ENCODE data around the gene JUP.
"Not testable (repeated sequence)": the region's sequence is repeated elsewhere in the genome, so short reads cannot be mapped to it uniquely, and the experiment has no call there.

The JUP gene

DNA sequence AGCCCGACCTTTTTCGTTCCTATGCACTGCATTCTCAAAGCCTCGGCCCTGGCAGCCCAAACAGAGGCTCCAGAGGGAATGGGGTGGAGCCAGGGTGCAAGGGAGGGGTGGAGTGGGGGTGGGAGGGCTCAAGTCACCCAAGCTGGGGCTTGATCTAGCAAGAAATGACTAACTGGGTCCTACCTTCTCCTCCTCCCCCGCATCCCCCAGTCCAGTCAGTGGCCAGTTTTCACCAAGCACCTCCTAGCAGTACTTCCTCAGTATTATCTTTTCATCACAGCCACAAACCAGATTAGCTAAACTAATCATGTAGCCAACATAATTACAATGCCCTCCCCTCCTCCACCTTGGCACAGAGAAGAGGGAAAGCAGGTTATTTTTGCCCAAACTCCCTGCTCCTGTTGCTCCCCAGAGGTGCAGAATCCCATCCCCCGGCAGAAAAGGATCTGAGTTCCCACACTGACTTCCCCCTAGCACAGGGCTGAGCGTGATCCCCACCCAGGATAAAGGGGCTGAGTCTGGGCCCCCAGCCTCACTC is 2.2 kb downstream of the JUP start:
- TF ChIP-seq CTCF (IDR thresholded peaks at IDR 0.05; ENCODE audit: extremely low read depth, missing control alignments), result no peak
- peak; percentile 80 for DNase-seq (ENCODE audit: low spot score)

- TF ChIP-seq CTCF (IDR thresholded peaks at IDR 0.05; ENCODE audit: extremely low read depth, missing control alignments), result no peak
- no peak for DNase-seq (ENCODE audit: low spot score)
These were observed 4.4 kb downstream of the JUP start for GRCh38 chr17:41782142-41782541.

GRCh38 chr17:41781404-41782110 is 5.0 kb downstream of the JUP start:
- no peak for DNase-seq (ENCODE audit: low spot score)
- no peak for TF ChIP-seq CTCF (IDR thresholded peaks at IDR 0.05; ENCODE audit: extremely low read depth, missing control alignments)

GRCh38 chr17:41779954-41780353 is 6.6 kb downstream of the JUP start:
- no peak for DNase-seq (ENCODE audit: low spot score)
- TF ChIP-seq CTCF (IDR thresholded peaks at IDR 0.05; ENCODE audit: extremely low read depth, missing control alignments), result no peak

DNA sequence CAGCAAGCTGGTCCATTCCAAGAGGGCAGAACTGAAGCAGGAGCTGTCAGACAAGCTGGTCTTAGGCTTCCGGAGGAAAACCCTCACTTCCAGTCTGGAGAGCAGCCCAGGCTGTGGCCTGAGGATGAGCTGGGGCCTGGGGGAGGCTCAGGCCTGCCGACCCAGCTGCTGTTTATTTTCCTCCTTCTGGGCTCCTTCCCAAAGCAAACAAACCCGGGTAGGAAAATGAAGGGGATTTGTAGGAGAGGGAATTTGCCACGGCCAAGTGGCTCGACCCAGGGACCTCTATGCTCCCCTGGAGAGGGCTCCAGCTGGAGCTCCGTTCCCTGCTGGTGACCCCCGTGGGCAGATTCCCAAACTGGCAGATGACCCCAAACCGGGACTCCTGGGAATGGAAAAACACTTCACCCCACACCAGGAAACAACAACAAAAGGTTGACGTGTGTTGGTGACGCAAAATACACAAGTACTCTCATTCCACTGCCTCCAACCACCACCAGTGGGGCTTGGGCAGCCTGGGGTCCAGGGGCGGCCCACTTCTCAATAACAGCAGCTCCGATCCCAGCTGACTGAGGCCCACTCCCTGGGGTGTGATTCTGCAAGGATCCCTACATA is 8.8 kb downstream of the JUP start:
- no peak for DNase-seq (ENCODE audit: low spot score)

DNA sequence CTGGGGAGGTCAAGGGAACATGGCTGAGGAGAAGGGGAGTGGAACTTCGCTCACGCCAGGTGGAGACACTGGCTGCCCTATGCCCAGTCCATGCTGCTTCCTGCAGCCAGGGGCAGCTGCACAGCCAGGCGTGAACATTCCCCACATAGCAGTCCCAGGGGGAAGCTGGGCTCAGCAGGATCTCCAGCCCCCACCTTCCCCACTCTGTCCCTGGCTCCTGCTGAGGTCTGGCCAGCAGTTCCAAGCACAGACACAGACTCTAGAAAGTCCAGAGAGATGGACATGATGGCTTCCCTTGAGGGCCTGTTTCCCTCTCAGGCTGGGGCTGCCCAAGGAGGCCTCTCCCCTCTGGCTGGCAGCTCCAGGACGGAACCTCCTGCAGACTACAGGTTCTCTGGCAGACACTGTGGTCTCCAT is 9.3 kb downstream of the JUP start:
- no peak for TF ChIP-seq CTCF (IDR thresholded peaks at IDR 0.05; ENCODE audit: extremely low read depth, missing control alignments)
- no peak for DNase-seq (ENCODE audit: low spot score)

More for the DNA sequence above, 8.8 kb downstream of the JUP start:
- no peak for TF ChIP-seq CTCF (IDR thresholded peaks at IDR 0.05; ENCODE audit: extremely low read depth, missing control alignments)

DNA sequence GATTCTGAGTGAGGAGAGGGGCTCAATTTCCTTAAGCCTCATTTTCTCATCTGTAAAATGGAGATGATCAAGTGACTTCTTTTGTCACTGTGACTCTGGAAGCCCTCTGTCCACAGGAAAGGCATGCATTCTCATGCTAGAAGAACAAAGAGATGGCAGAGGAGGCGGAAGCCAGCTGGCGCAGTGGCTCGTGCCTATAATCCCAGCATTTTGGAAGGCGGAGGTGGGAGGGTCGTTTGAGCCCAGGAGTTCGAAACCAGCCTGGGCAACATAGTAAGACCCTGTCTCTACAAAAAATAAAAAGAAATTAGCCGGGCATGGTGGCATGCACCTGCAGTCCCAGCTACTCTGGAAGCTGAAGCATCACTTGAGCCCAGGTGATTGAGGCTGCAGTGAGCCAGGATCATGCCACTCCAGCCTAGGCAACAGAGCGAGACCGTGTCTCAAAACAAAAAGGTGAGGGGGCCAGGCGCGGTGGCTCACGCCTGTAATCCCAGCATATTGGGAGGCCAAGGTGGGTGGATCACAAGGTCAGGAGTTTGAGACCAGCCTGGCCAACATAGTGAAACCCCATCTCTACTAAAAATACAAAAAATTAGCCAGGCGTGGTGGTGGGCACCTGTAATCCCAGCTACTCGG is 10.1 kb downstream of the JUP start:
- not testable (repeated sequence) for DNase-seq (ENCODE audit: low spot score)
